Endothelial cell of umbilical vein (primary cell): ENCODE data around the gene ERRFI1.

Experiments
- CTCF ChIP-seq, 2 donors: IDR thresholded peaks; 1 replicate in 1 of 2; 2 replicates in 1 of 2; pipeline ENCODE4 v1.5.1; 2011; ENCODE audit warnings: low read length in 2 of 2, mild to moderate bottlenecking in 2 of 2, moderate library complexity in 2 of 2, control low read depth in 1 of 2, inconsistent platforms in 1 of 2, low read depth in 1 of 2; ENCODE audit not compliant: insufficient read depth in 1 of 2; ENCODE audit errors: extremely low read depth in 1 of 2
- EZH2 ChIP-seq: IDR thresholded peaks from 2 replicates; pipeline ENCODE4 v1.6.1; 2012; ENCODE audit warnings: borderline replicate concordance, low read depth, mild to moderate bottlenecking, moderate library complexity, low read length, inconsistent platforms; ENCODE audit not compliant: severe bottlenecking
- FOS ChIP-seq: IDR thresholded peaks from 2 replicates; pipeline ENCODE4 v1.6.1; 2011; ENCODE audit warnings: mild to moderate bottlenecking, low read length, moderate library complexity, borderline replicate concordance; ENCODE audit not compliant: insufficient read depth
- MAX ChIP-seq: IDR thresholded peaks from 2 replicates; pipeline ENCODE4 v1.6.1; 2011; ENCODE audit not compliant: insufficient read depth, insufficient read length
- MYC ChIP-seq: IDR thresholded peaks from one replicate; pipeline ENCODE4 v1.6.1; 2011; ENCODE audit warnings: mild to moderate bottlenecking, low read depth, low read length
- POLR2A ChIP-seq: IDR thresholded peaks from 2 replicates; pipeline ENCODE4 v1.6.1; 2012; ENCODE audit warnings: low read depth, mild to moderate bottlenecking, control low read depth, low read length
- POLR2AphosphoS5 ChIP-seq: IDR thresholded peaks from 2 replicates; pipeline ENCODE4 v1.6.1; 2012; ENCODE audit warnings: low read depth, mild to moderate bottlenecking, control low read depth, low read length, moderate library complexity; ENCODE audit not compliant: insufficient read depth

GRCh38 chr1:8061673-8062386 lies 35.7 kb upstream of the ERRFI1 start:
- TF ChIP-seq POLR2AphosphoS5 = no peak
- TF ChIP-seq CTCF (IDR thresholded peaks at IDR 0.05; ENCODE audit: extremely low read depth in 1 of 2, insufficient read depth in 1 of 2, low read depth in 1 of 2, low read length in 2 of 2) = no peak
- TF ChIP-seq MAX = no peak
- no peak for TF ChIP-seq EZH2
- no peak for TF ChIP-seq POLR2A
- TF ChIP-seq MYC = no peak
- peak; percentile 75 for TF ChIP-seq FOS
